ENCODE results near the gene HENMT1. TPM values are rescaled to one million over a fixed set of nuclear protein-coding genes. Genes with fewer than 3 reads are reported as not detected.

Gene HENMT1
- total RNA-seq, 4 donors from 2014 or later = 0.77 to 11.3 (median 2.3) TPM

DNA sequence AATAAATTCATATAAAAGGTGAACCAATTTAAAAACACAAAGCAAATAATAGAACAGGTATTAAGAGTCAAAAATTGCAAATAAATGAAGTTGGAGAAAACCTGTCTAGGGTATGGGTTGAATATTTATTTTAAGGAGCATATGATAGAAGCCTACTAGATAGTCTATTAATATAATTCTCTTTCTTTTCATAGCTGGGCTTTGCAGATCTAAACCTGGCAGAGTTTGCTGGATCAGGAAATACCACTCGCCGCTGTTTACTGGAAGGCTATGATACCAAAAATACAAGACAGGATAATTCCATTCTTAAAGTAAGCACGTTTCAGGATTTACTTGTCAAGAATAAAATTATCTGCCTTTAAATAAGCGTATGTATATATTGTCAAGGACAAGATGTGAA lies 48.9 kb downstream of the HENMT1 start:
- no peak for TF ChIP-seq POLR2A (IDR thresholded peaks at IDR 0.05)
- TF ChIP-seq, protein P1, sequence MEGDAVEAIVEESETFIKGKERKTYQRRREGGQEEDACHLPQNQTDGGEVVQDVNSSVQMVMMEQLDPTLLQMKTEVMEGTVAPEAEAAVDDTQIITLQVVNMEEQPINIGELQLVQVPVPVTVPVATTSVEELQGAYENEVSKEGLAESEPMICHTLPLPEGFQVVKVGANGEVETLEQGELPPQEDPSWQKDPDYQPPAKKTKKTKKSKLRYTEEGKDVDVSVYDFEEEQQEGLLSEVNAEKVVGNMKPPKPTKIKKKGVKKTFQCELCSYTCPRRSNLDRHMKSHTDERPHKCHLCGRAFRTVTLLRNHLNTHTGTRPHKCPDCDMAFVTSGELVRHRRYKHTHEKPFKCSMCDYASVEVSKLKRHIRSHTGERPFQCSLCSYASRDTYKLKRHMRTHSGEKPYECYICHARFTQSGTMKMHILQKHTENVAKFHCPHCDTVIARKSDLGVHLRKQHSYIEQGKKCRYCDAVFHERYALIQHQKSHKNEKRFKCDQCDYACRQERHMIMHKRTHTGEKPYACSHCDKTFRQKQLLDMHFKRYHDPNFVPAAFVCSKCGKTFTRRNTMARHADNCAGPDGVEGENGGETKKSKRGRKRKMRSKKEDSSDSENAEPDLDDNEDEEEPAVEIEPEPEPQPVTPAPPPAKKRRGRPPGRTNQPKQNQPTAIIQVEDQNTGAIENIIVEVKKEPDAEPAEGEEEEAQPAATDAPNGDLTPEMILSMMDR (IDR thresholded peaks at IDR 0.05) = no peak
- no peaks in the 10 kb centered on the region for H3K4me1 ChIP-seq

DNA sequence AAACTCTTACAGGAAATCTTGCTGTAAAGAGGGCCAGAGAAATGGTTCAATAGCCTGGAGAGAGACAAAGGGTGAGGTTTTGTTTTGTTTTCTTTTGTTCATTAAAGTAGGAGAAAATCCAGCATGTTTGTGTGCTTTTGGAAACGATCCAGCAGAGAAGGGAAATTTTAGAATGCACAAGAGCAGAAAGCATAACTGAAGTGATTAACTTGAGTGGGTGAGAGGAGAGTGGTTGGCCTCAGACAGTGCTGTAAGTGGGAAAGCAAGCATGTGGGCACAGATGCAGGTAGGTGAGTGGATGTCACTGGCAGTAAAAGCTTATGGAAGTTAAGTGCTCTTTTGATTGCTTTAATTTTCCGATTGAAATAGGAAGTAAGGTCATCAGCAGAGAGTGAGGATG lies 50.8 kb downstream of the HENMT1 start:
- intact Hi-C loops (cut with DNase I; ENCODE audit: low total_unique reads) = no loop called here
- H3K36me3 ChIP-seq = no peaks in the 10 kb centered on the region
- peak overlapping the region in 1 of 2 donors; percentile 49 for H3K27ac ChIP-seq
- H3K4me3 ChIP-seq = no peak overlapping the region
- H3K27me3 ChIP-seq = no peaks in the 10 kb centered on the region
- H3K9me3 ChIP-seq = no peaks in the 10 kb centered on the region
- TF ChIP-seq, protein P1 (IDR thresholded peaks at IDR 0.05) = no peak
- no peak for TF ChIP-seq POLR2A (IDR thresholded peaks at IDR 0.05)
- H3K4me1 ChIP-seq = no peaks in the 10 kb centered on the region
- no peak for DNase-seq

More for the DNA sequence above, 48.9 kb downstream of the HENMT1 start:
- no peak for DNase-seq
- H3K4me3 ChIP-seq = no peak overlapping the region
- no peak overlapping the region for H3K27ac ChIP-seq
- H3K27me3 ChIP-seq = no peaks in the 10 kb centered on the region
- no peaks in the 10 kb centered on the region for H3K36me3 ChIP-seq
- no peaks in the 10 kb centered on the region for H3K9me3 ChIP-seq
- intact Hi-C loops (cut with DNase I; ENCODE audit: low total_unique reads) = no loop called here

DNA sequence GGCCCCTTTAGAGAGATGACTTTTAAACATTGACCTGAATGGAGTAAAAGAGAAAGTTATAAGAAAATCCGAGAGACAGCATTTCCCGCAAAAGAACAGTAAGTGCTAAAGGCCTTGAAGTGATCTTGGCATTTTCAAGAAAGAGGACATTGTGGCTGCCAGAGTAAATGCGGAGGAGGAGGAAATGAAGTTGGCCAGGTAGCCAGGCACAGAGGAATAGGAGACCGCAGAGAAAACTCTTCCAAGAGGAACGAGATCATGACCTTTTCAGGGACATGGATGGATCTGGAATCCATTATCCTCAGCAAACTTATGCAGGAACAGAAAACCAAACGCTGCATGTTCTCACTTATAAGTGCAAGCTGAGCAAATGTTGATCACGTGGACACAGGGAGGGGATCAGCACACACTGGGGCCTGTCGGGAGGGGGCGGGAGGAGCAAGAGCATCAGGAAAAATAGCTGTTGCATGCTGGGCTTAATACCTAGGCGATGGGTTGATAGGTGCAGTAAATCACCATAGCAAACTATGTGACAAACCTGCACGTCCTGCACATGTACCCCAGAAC lies 51.3 kb downstream of the HENMT1 start:
- Histone ChIP-seq H3K27ac (peak overlapping the region; percentile 10 to 49), H3K27me3 (no peaks in the 10 kb centered on the region), H3K36me3 (no peaks in the 10 kb centered on the region), H3K4me3 (no peak overlapping the region), H3K4me1 (no peaks in the 10 kb centered on the region), H3K9me3 (no peaks in the 10 kb centered on the region)
- TF ChIP-seq, protein P1 (IDR thresholded peaks at IDR 0.05) = no peak
- no peak for TF ChIP-seq POLR2A (IDR thresholded peaks at IDR 0.05)
- peak; percentile 23 to 44 for DNase-seq
- intact Hi-C loops (cut with DNase I; ENCODE audit: low total_unique reads) = no loop called here

DNA sequence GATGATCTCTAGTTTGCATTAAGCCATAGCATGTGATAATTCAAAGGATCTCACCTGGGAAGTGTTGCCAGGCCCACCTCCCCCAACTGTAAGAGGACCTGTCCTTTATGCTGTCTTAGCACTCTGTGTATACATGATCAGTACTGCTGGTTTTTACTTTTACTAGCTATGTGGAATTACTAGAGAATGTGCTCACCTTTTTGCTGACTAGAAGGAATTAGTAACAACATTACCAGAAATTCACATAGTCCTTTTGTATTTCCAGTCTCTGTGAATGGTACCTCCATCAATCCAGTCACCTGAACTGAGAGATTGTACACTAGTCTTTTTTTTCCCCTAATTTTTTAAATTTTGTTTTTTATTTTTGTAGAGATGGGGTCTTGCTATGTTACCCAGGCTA lies 54.4 kb downstream of the HENMT1 start:
- TF ChIP-seq POLR2A (IDR thresholded peaks at IDR 0.05) = no peak
- TF ChIP-seq, protein P1 (IDR thresholded peaks at IDR 0.05) = no peak
- H3K4me1 ChIP-seq = no peaks in the 10 kb centered on the region
- H3K27me3 ChIP-seq = no peaks in the 10 kb centered on the region
- DNase-seq = no peak
- no peaks in the 10 kb centered on the region for H3K9me3 ChIP-seq
- intact Hi-C loops (cut with DNase I; ENCODE audit: low total_unique reads) = no loop called here
- H3K4me3 ChIP-seq = no peak overlapping the region
- no peaks in the 10 kb centered on the region for H3K36me3 ChIP-seq
- no peak overlapping the region for H3K27ac ChIP-seq

DNA sequence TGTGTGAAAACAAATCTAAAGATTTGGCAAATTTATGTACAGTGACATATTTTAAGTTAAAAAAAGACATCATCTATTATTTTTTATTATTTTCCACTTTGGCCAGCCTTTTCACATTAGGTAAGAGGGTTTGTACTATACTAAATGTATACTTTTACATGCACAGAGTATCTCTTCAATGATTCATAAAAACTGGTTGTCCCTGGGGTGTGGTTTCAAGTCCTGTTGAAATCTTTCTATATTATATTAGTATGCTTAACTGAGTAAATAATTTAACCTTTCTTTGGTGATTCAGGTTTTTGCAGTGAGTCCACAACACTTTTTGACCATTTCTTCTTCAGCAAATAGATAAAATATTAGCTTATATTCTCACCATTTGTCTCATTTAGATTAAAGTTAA lies 55.3 kb downstream of the HENMT1 start:
- H3K27me3 ChIP-seq = no peaks in the 10 kb centered on the region
- no peak overlapping the region for H3K27ac ChIP-seq
- TF ChIP-seq POLR2A (IDR thresholded peaks at IDR 0.05) = no peak
- TF ChIP-seq, protein P1 (IDR thresholded peaks at IDR 0.05) = no peak
- DNase-seq = no peak
- H3K4me3 ChIP-seq = no peak overlapping the region
- H3K9me3 ChIP-seq = no peaks in the 10 kb centered on the region
- H3K4me1 ChIP-seq = no peaks in the 10 kb centered on the region
- no peaks in the 10 kb centered on the region for H3K36me3 ChIP-seq
- intact Hi-C loops (cut with DNase I; ENCODE audit: low total_unique reads) = no loop called here
